Kidney (tissue), 14 donors: ENCODE measurements around the gene CREB3L2. TPM values are rescaled to one million over a fixed set of nuclear protein-coding genes. Genes with fewer than 3 reads are reported as not detected.

Source experiments
- DNase-seq, 5 donors: peaks; one replicate each; pipeline ENCODE4 v3.0.0-alpha.2; 2013 to 2020
- FAIRE-seq: peaks from 2 replicates; lab custom pipeline; 2012; peaks lifted over from hg19 to GRCh38; lab: Jason Lieb, UNC
- H3K27ac ChIP-seq, 2 donors: one replicate each; pipeline ENCODE4 v1.7.0; 2013; ENCODE audit warnings: low read depth in 2 of 2, low read length in 2 of 2, inconsistent platforms in 1 of 2
- H3K27me3 ChIP-seq: one replicate; pipeline ENCODE4 v1.7.1; 2013; ENCODE audit warnings: low read length, inconsistent platforms; ENCODE audit not compliant: control insufficient read depth, insufficient read depth
- H3K36me3 ChIP-seq, 3 donors: one replicate each; pipeline versions ENCODE4 v1.7.0 to v1.7.1; 2013; ENCODE audit warnings: low read length in 3 of 3, control low read depth in 1 of 3, inconsistent platforms in 1 of 3; ENCODE audit not compliant: insufficient read depth in 3 of 3, control insufficient read depth in 2 of 3
- H3K4me1 ChIP-seq, 3 donors: one replicate each; pipeline versions ENCODE4 v1.7.0 to v1.7.1; 2013; ENCODE audit warnings: low read length in 3 of 3, inconsistent platforms in 1 of 3, low read depth in 1 of 3; ENCODE audit not compliant: control insufficient read depth in 2 of 3, insufficient read depth in 2 of 3
- H3K4me3 ChIP-seq, 3 donors: one replicate each; pipeline versions ENCODE4 v1.7.0 to v1.8.1; 2013; ENCODE audit warnings: low read length in 3 of 3, control low read depth in 1 of 3, inconsistent platforms in 1 of 3
- H3K9ac ChIP-seq, 3 donors: one replicate each; pipeline versions ENCODE4 v1.7.0 to v1.7.1; 2013; ENCODE audit warnings: low read length in 3 of 3, control low read depth in 1 of 3, inconsistent platforms in 1 of 3
- H3K9me3 ChIP-seq, 3 donors: one replicate each; pipeline versions ENCODE4 v1.7.0 to v1.7.1; 2013; ENCODE audit warnings: low read length in 3 of 3, control low read depth in 1 of 3, inconsistent platforms in 1 of 3; ENCODE audit not compliant: control insufficient read depth in 2 of 3, insufficient read depth in 1 of 3
- intact Hi-C: fragments of 100-400 bp; cut with DNase I; formaldehyde crosslinking; loops from one replicate; pipeline ENCODE4 v1.11.1; 2022
- polyA plus RNA-seq: library from polyadenylated mRNA; stranded (reverse); fragments of 350-450 nt; fragmentation: Illumina TruSeq; extraction: RNeasy Lipid Tissue Mini Kit (QIAGEN cat#74804); gene quantifications from one replicate; pipeline ENCODE4 v1.2.3, GENCODE V29; 2014; ENCODE audit warnings: low read depth, low replicate concordance; ENCODE audit not compliant: insufficient read depth
- total RNA-seq: library from RNA; stranded (reverse); fragmentation: NEBNext Ultra II Directional; extraction: Animal tissue kit (Norgen Biotek cat#: 25700); gene quantifications from one replicate; pipeline ENCODE4 v1.2.1, GENCODE V29; 2021
- TF ChIP-seq, protein P1 (sequence below): IDR thresholded peaks from 3 replicates; pipeline ENCODE4 v1.5.1; 2012; ENCODE audit warnings: mild to moderate bottlenecking, moderate library complexity, borderline replicate concordance; ENCODE audit not compliant: insufficient read depth; ENCODE audit errors: extremely low read depth
- donor health status: control.
- donor health status: control.
- donor health status: control.
- donor health status: control.
- donor health status: control.
- donor health status: DM: yes; HTN: yes; CAD: no.
- donor health status: Normal renal cell carcinoma (clear cell type).

The CREB3L2 gene
- total and polyA plus RNA-seq, 2 donors from 2014 or later = 18.5 to 114 TPM

DNA sequence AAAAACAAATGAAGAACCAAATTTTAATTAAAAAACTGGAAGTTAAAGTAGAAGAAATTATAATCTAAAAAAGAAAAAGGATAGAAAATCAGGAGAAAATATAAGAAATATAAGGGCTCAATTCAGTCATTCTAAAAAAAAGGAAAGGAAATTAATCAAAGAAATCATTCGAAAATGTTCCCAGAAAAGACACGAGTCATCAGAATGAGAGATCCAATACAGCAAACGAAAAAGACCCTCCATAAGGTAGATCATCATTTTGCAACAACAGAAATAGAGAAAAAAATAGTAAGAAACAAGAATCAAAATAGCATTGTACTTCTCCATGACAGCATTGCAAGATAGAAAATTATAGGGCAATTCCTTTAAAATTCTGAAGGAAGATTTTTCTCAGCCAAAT is 132.6 kb downstream of the CREB3L2 start:
- no peaks in the 10 kb centered on the region for H3K9me3 ChIP-seq
- H3K4me3 ChIP-seq = no peak overlapping the region
- H3K36me3 ChIP-seq = peaks cover 0 to 5% (median 0%) of the 10 kb centered on the region in 3 donors
- H3K9ac ChIP-seq = no peak overlapping the region
- no peaks in the 10 kb centered on the region for H3K27me3 ChIP-seq
- peak; percentile 84 for FAIRE-seq
- H3K4me1 ChIP-seq = no peaks in the 10 kb centered on the region
- TF ChIP-seq, protein P1, sequence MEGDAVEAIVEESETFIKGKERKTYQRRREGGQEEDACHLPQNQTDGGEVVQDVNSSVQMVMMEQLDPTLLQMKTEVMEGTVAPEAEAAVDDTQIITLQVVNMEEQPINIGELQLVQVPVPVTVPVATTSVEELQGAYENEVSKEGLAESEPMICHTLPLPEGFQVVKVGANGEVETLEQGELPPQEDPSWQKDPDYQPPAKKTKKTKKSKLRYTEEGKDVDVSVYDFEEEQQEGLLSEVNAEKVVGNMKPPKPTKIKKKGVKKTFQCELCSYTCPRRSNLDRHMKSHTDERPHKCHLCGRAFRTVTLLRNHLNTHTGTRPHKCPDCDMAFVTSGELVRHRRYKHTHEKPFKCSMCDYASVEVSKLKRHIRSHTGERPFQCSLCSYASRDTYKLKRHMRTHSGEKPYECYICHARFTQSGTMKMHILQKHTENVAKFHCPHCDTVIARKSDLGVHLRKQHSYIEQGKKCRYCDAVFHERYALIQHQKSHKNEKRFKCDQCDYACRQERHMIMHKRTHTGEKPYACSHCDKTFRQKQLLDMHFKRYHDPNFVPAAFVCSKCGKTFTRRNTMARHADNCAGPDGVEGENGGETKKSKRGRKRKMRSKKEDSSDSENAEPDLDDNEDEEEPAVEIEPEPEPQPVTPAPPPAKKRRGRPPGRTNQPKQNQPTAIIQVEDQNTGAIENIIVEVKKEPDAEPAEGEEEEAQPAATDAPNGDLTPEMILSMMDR = no peak
- DNase-seq = no peak
- intact Hi-C loops = no loop called here
- no peak overlapping the region for H3K27ac ChIP-seq

DNA sequence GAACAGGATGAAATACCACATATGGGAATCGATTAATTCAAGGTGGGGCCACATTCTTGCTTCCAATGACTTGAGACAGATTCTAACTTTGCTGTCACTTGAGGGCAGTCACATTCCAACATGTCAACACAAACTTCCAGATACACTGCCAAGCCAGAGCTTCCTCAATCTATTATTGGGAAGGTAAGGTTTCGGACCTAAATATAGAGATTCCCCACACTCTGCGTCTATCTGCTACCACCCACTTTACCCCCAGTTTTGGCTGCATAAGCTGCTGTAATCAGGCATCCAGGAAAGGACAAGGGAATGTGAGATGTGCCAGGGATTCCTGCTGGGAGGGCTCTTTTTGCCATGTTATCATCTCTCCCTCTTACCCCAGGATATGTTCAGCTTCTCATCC is 134.6 kb downstream of the CREB3L2 start:
- Histone ChIP-seq H3K4me1 (no peaks in the 10 kb centered on the region), H3K27ac (no peak overlapping the region), H3K9me3 (no peaks in the 10 kb centered on the region), H3K4me3 (no peak overlapping the region), H3K9ac (no peak overlapping the region), H3K27me3 (no peaks in the 10 kb centered on the region), H3K36me3 (peaks cover 0 to 11% (median 0%) of the 10 kb centered on the region in 3 donors)
- TF ChIP-seq, protein P1 = no peak
- intact Hi-C loops = no loop called here
- no peak for DNase-seq
- no peak for FAIRE-seq

DNA sequence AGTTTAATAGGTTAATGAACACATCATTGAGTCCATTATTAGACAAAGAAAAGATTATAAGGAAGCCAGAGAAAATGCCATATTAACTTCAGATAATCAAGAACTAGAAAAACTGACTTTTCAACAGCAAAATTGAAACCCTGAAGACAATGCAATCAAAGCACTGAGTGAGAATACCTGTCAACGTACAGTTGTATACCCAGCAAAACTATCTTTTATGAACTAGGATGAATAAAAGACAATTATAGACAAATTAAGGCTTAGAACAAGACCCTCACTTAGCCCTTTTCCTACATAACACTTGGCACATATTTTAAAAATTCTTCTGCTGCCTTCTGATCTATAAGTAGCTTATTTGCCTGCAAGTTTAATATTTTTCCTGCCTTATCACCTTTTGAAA is 136.1 kb downstream of the CREB3L2 start:
- no peak overlapping the region for H3K4me3 ChIP-seq
- DNase-seq (no peak), FAIRE-seq (no peak)
- TF ChIP-seq, protein P1 = no peak
- no peak overlapping the region for H3K27ac ChIP-seq
- peaks cover 0 to 11% (median 0%) of the 10 kb centered on the region in 3 donors for H3K36me3 ChIP-seq
- H3K9ac ChIP-seq = no peak overlapping the region
- H3K9me3 ChIP-seq = no peaks in the 10 kb centered on the region
- no peaks in the 10 kb centered on the region for H3K4me1 ChIP-seq
- no peaks in the 10 kb centered on the region for H3K27me3 ChIP-seq
- intact Hi-C loops = no loop called here

DNA sequence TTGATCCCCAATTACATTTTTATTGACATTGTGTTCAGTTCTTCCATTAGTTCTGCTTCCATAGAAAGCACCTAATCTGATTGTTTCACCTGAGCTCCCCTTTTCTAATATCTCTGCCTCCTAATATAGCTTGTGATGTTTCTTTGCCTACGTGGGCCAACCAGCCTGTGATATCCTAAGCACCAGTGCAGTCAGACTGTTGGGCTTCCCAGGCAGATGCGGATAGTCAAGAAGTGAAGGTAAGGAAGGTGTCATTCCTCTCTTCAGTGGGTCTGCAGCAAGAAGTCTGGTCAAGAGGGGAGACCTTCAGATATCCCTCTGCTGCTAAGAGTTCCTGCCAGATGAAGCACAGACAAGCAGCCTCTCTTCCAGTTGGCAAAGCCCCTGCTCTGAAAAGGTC is 138.9 kb downstream of the CREB3L2 start:
- intact Hi-C loops = no loop called here
- Histone ChIP-seq H3K27me3 (no peaks in the 10 kb centered on the region), H3K36me3 (peaks cover 0 to 11% (median 0%) of the 10 kb centered on the region in 3 donors), H3K4me3 (no peak overlapping the region), H3K9ac (no peak overlapping the region), H3K9me3 (no peaks in the 10 kb centered on the region), H3K27ac (no peak overlapping the region), H3K4me1 (no peaks in the 10 kb centered on the region)
- DNase-seq (no peak), FAIRE-seq (no peak)
- TF ChIP-seq, protein P1 = no peak
